Upper lobe of left lung (tissue), 6 donors: ENCODE measurements around the gene FAM136A. TPM values are rescaled to one million over a fixed set of nuclear protein-coding genes. Genes with fewer than 3 reads are reported as not detected.
A peak's percentile ranks its signal among the peaks of the same experiment; 100 is the strongest.

Experiments
- ATAC-seq, 2 donors: fragments of 200-7000 bp; cut with Tn5 transposase; one replicate each; pipeline ENCODE4 v1.9.1; 2022; ENCODE audit warnings: mild to moderate bottlenecking in 2 of 2, moderate library complexity in 2 of 2; ENCODE audit not compliant: low FRiP score in 2 of 2
- DNase-seq, 2 donors: peaks; one replicate each; pipeline ENCODE4 v3.0.0-alpha.2; 2019 to 2020
- H3K27ac ChIP-seq, 4 donors: fragments of 200-600 bp; sonication (generic); one replicate each; pipeline ENCODE4 v1.5.1; 2016 to 2019
- H3K27me3 ChIP-seq, 4 donors: fragments of 200-600 bp; sonication (generic); one replicate each; pipeline ENCODE4 v1.5.1; 2017 to 2019
- H3K36me3 ChIP-seq, 4 donors: fragments of 200-600 bp; sonication (generic); one replicate each; pipeline ENCODE4 v1.5.1; 2016 to 2019
- H3K4me1 ChIP-seq, 4 donors: fragments of 200-600 bp; sonication (generic); one replicate each; pipeline ENCODE4 v1.5.1; 2018 to 2019
- H3K4me3 ChIP-seq, 4 donors: fragments of 200-600 bp; sonication (generic); one replicate each; pipeline ENCODE4 v1.5.1; 2017 to 2019; ENCODE audit warnings: mild to moderate bottlenecking in 2 of 4, moderate library complexity in 1 of 4
- H3K9me3 ChIP-seq, 4 donors: fragments of 200-600 bp; sonication (generic); one replicate each; pipeline ENCODE4 v1.5.1; 2018 to 2019
- CTCF ChIP-seq, 6 experiments: fragments of 450-650 bp in 4 of 6; fragments of 200-600 bp in 2 of 6; sonication (generic) in 2 of 6; IDR thresholded peaks; one replicate each; pipeline ENCODE4 v1.5.1; 2016 to 2019; ENCODE audit warnings: antibody characterized with exemption in 6 of 6
- EP300 ChIP-seq, 4 donors: sonication (generic); formaldehyde crosslinking; IDR thresholded peaks; one replicate each; pipeline ENCODE4 v1.5.1; 2017; ENCODE audit warnings: antibody characterized with exemption in 4 of 4, control low read depth in 2 of 4
- POLR2A ChIP-seq, 4 donors: fragments of 450-650 bp; IDR thresholded peaks; one replicate each; pipeline ENCODE4 v1.5.1; 2016 to 2017; ENCODE audit warnings: antibody characterized with exemption in 4 of 4, mild to moderate bottlenecking in 2 of 4
- POLR2AphosphoS5 ChIP-seq, 2 donors: sonication (generic); formaldehyde crosslinking; IDR thresholded peaks; one replicate each; pipeline ENCODE4 v1.5.1; 2017; ENCODE audit warnings: antibody characterized with exemption in 2 of 2
- WGBS, 2 donors: methylation state at CpG; one replicate each; pipeline ENCODE4 v1.1.5; 2017 to 2018; 5-methylcytosine and 5-hydroxymethylcytosine counted together
- total RNA-seq, 6 donors: library from RNA; depleted of rRNA in 4 of 6; stranded (reverse); fragments of >200 nt in 4 of 6; gene quantifications; one replicate each; pipeline versions ENCODE4 v1.1.0 to v1.2.1, GENCODE V29; 2016 to 2021
- donor health status: DM: no; HTN: no; CAD: no; lungs with moderate emphysema.
- donor health status: DM: no; HTN: yes; CAD: no; lungs with severe emphysema.

The FAM136A gene
- total RNA-seq, result 10 to 100 TPM; 19.5 to 26.4 (median 23.1) TPM

- H3K36me3 ChIP-seq, result peaks cover 0 to 23% (median 13%) of the 10 kb centered on the region in 4 donors
- peak within 1 kb of the TSS; percentile 81 to 90 (median 88) for H3K27ac ChIP-seq
- ATAC-seq (peak; percentile 98 to 99), DNase-seq (peak; percentile 91 to 98)
- H3K27me3 ChIP-seq, result no peaks in the 10 kb centered on the region
- TF ChIP-seq POLR2AphosphoS5 (IDR thresholded peaks at IDR 0.05) (peak; percentile 23 to 26), CTCF (IDR thresholded peaks at IDR 0.05) (peak; percentile 98), POLR2A (IDR thresholded peaks at IDR 0.05) (peak in 3 of 4 donors; percentile 33 to 56 (median 39)), EP300 (IDR thresholded peaks at IDR 0.05) (no peak)
- WGBS, 2 donors, result 1% methylated on average over 35 to 64 of the region's 79 CpGs
- H3K4me3 ChIP-seq, result peak within 1 kb of the TSS; percentile 67 to 99 (median 94)
- H3K9me3 ChIP-seq, result no peaks in the 10 kb centered on the region
- peaks cover 5 to 28% (median 9%) of the 10 kb centered on the region in 4 donors for H3K4me1 ChIP-seq
Measured at GRCh38 chr2:70301344-70302194, at the start of gene FAM136A. FAM136A (minus strand) TSS chr2:70302067; CDS start chr2:70302011, 56 bp downstream.

- 70 to 74% methylated on average over 3 of the region's 3 CpGs for WGBS, 2 donors
- no peak overlapping the region for H3K27ac ChIP-seq
- H3K27me3 ChIP-seq, result no peaks in the 10 kb centered on the region
- no peaks in the 10 kb centered on the region for H3K36me3 ChIP-seq
- no peak for ATAC-seq
- H3K4me3 ChIP-seq, result no peak overlapping the region
- no peaks in the 10 kb centered on the region for H3K4me1 ChIP-seq
- no peak for TF ChIP-seq POLR2A (IDR thresholded peaks at IDR 0.05)
- no peak for TF ChIP-seq CTCF (IDR thresholded peaks at IDR 0.05)
- TF ChIP-seq EP300 (IDR thresholded peaks at IDR 0.05), result no peak
- no peak for TF ChIP-seq POLR2AphosphoS5 (IDR thresholded peaks at IDR 0.05)
- H3K9me3 ChIP-seq, result no peaks in the 10 kb centered on the region
- DNase-seq, result no peak
Measured at GRCh38 chr2:70349921-70350685, 48.2 kb upstream of the FAM136A start.

GRCh38 chr2:70347831-70348230 lies 46.0 kb upstream of the FAM136A start:
- WGBS, 2 donors, result 47 to 75% methylated on average over 1 of the region's 1 CpG
- no peak for DNase-seq
- H3K27ac ChIP-seq, result no peak overlapping the region
- no peaks in the 10 kb centered on the region for H3K36me3 ChIP-seq
- H3K27me3 ChIP-seq, result no peaks in the 10 kb centered on the region
- TF ChIP-seq POLR2AphosphoS5 (IDR thresholded peaks at IDR 0.05) (no peak), POLR2A (IDR thresholded peaks at IDR 0.05) (no peak), EP300 (IDR thresholded peaks at IDR 0.05) (no peak), CTCF (IDR thresholded peaks at IDR 0.05) (no peak)
- no peaks in the 10 kb centered on the region for H3K4me1 ChIP-seq
- ATAC-seq, result no peak
- H3K9me3 ChIP-seq, result no peaks in the 10 kb centered on the region
- H3K4me3 ChIP-seq, result no peak overlapping the region

GRCh38 chr2:70344195-70344594 lies 42.3 kb upstream of the FAM136A start:
- no peak for TF ChIP-seq CTCF (IDR thresholded peaks at IDR 0.05)
- TF ChIP-seq POLR2AphosphoS5 (IDR thresholded peaks at IDR 0.05), result no peak
- no peak for TF ChIP-seq POLR2A (IDR thresholded peaks at IDR 0.05)
- no peak for TF ChIP-seq EP300 (IDR thresholded peaks at IDR 0.05)
- 31 to 50% methylated on average over 1 of the region's 1 CpG for WGBS, 2 donors
- no peak overlapping the region for H3K4me3 ChIP-seq

More at GRCh38 chr2:70344195-70344594, 42.3 kb upstream of the FAM136A start:
- DNase-seq (no peak), ATAC-seq (no peak)
- H3K9me3 ChIP-seq, result no peaks in the 10 kb centered on the region
- no peaks in the 10 kb centered on the region for H3K27me3 ChIP-seq
- H3K36me3 ChIP-seq, result no peaks in the 10 kb centered on the region
- no peak overlapping the region for H3K27ac ChIP-seq
- H3K4me1 ChIP-seq, result no peaks in the 10 kb centered on the region
